Naive thymus-derived CD8-positive, alpha-beta T cell (primary cell): ENCODE data around the gene RHBDL1. TPM values are rescaled to one million over a fixed set of nuclear protein-coding genes. Genes with fewer than 3 reads are reported as not detected.

ENCODE experiments used
- ATAC-seq, 2 donors: fragments of 150-1000 bp; cut with Tn5 transposase in 1 of 2; sonication (Bioruptor Pico), chemical (Tn5 transposase) in 1 of 2; 1 replicate in 1 of 2; 2 replicates in 1 of 2; pipeline ENCODE4 v1.10.0; 2021; ENCODE audit warnings: mild to moderate bottlenecking in 2 of 2, moderate library complexity in 2 of 2
- POLR2A ChIA-PET: fragments of 350-600 bp; sonication (Branson Sonifier 250); formaldehyde crosslinking; loops from one replicate; lab custom pipeline; 2021; ENCODE audit warnings: antibody characterized with exemption; lab: Charles Lee
- DNase-seq, 10 donors: peaks; one replicate each; pipeline versions ENCODE4 v3.0.0 to v3.0.0-alpha.2; 2020 to 2022
- H3K27ac Mint-ChIP-seq, 10 donors: one replicate each; pipeline ENCODE4 v1.8.0; 2020 to 2022; ENCODE audit warnings: mild to moderate bottlenecking in 10 of 10, mixed read lengths in 10 of 10, moderate library complexity in 4 of 10, inconsistent platforms in 1 of 10
- H3K27me3 Mint-ChIP-seq, 5 donors: one replicate each; pipeline ENCODE4 v1.8.0; 2021 to 2022; ENCODE audit warnings: mixed read lengths in 5 of 5
- H3K36me3 Mint-ChIP-seq, 3 donors: one replicate each; pipeline ENCODE4 v1.8.0; 2020 to 2022; ENCODE audit warnings: mixed read lengths in 3 of 3, mild to moderate bottlenecking in 2 of 3, inconsistent platforms in 1 of 3
- H3K4me1 Mint-ChIP-seq, 4 donors: one replicate each; pipeline ENCODE4 v1.8.0; 2021 to 2022; ENCODE audit warnings: mixed read lengths in 4 of 4
- H3K4me3 Mint-ChIP-seq, 10 donors: one replicate each; pipeline ENCODE4 v1.8.0; 2020 to 2022; ENCODE audit warnings: mild to moderate bottlenecking in 10 of 10, mixed read lengths in 10 of 10, moderate library complexity in 6 of 10, inconsistent platforms in 1 of 10
- H3K9me3 Mint-ChIP-seq, 9 donors: one replicate each; pipeline ENCODE4 v1.8.0; 2020 to 2022; ENCODE audit warnings: mixed read lengths in 9 of 9, mild to moderate bottlenecking in 3 of 9, inconsistent platforms in 1 of 9, moderate library complexity in 1 of 9
- polyA plus RNA-seq, 3 donors: library from polyadenylated mRNA; unstranded; fragments of 300-500 nt; fragmentation: Illumina TruSeq; gene quantifications; one replicate each; pipeline ENCODE4 v1.2.3, GENCODE V29; 2021
- total RNA-seq, 8 experiments: library from RNA in 2 of 8; stranded (reverse) in 2 of 8; gene quantifications; one replicate each; pipeline ENCODE4 v1.2.3 and lab custom pipeline; 2021 to 2026

RHBDL1 gene
- total and polyA plus RNA-seq, 5 experiments from 2014 or later = 1.3 to 1.4 TPM; not detected in 3

GRCh38 chr16:698911-699671 is 23.6 kb downstream of the RHBDL1 start:
- Mint-ChIP-seq H3K27ac (no peak overlapping the region), H3K27me3 (peaks cover 4 to 13% (median 7%) of the 10 kb centered on the region in 5 donors), H3K9me3 (no peaks in the 10 kb centered on the region), H3K4me1 (peaks cover 7 to 38% (median 11%) of the 10 kb centered on the region in 4 donors), H3K4me3 (peak overlapping the region in 8 of 10 donors; percentile 6 to 69 (median 38)), H3K36me3 (no peaks in the 10 kb centered on the region)
- DNase-seq (no peak), ATAC-seq (no peak)
- POLR2A ChIA-PET = interaction anchor here (0.7 to 1.7 kb wide), 6 partner anchors 9 to 89 kb away, joined by 3 to 5 read pairs (median 4); partner anchors contain the start of genes CCDC78, CHTF18, HAGHL and RPUSD1

GRCh38 chr16:700684-701584 is 25.5 kb downstream of the RHBDL1 start:
- peak; percentile 70 to 85 for ATAC-seq
- H3K27ac Mint-ChIP-seq = no peak overlapping the region
- H3K4me3 Mint-ChIP-seq = peak overlapping the region in 2 of 10 donors; percentile 14 to 19
- peaks cover 4 to 21% (median 7%) of the 10 kb centered on the region in 5 donors for H3K27me3 Mint-ChIP-seq
- POLR2A ChIA-PET = interaction anchor here (1.2 to 1.5 kb wide), 2 partner anchors 15 to 20 kb away, joined by 4 to 5 read pairs; partner anchors contain the start of gene ANTKMT
- no peaks in the 10 kb centered on the region for H3K36me3 Mint-ChIP-seq
- peaks cover 2 to 29% (median 6%) of the 10 kb centered on the region in 4 donors for H3K4me1 Mint-ChIP-seq
- H3K9me3 Mint-ChIP-seq = no peaks in the 10 kb centered on the region
- DNase-seq = peak in 8 of 10 donors; percentile 33 to 79 (median 62)

GRCh38 chr16:702341-702740 is 26.9 kb downstream of the RHBDL1 start:
- no peaks in the 10 kb centered on the region for H3K9me3 Mint-ChIP-seq
- ATAC-seq = no peak
- peaks cover 4 to 33% (median 13%) of the 10 kb centered on the region in 5 donors for H3K27me3 Mint-ChIP-seq
- no peak overlapping the region for H3K27ac Mint-ChIP-seq
- H3K4me1 Mint-ChIP-seq = peaks cover 0 to 30% (median 6%) of the 10 kb centered on the region in 4 donors
- peaks cover 0 to 2% (median 0%) of the 10 kb centered on the region in 3 donors for H3K36me3 Mint-ChIP-seq
- POLR2A ChIA-PET = interaction anchor here (1.3 to 1.6 kb wide), 3 partner anchors 12 to 19 kb away, joined by 3 to 5 read pairs (median 3); partner anchors contain the start of genes ANTKMT and WDR24
- DNase-seq = no peak
- no peak overlapping the region for H3K4me3 Mint-ChIP-seq

GRCh38 chr16:703406-703805 is 27.9 kb downstream of the RHBDL1 start:
- POLR2A ChIA-PET = interaction anchor here (0.6 to 2.0 kb wide), 4 partner anchors 8 to 25 kb away, joined by 3 to 19 read pairs (median 3); no protein-coding TSS in a partner anchor
- no peak for DNase-seq
- Mint-ChIP-seq H3K4me1 (peaks cover 0 to 29% (median 8%) of the 10 kb centered on the region in 4 donors), H3K27me3 (peaks cover 9 to 41% (median 21%) of the 10 kb centered on the region in 5 donors), H3K27ac (no peak overlapping the region), H3K9me3 (no peaks in the 10 kb centered on the region), H3K4me3 (no peak overlapping the region), H3K36me3 (peaks cover 0 to 4% (median 0%) of the 10 kb centered on the region in 3 donors)
- ATAC-seq = no peak

- no peak for ATAC-seq
- H3K4me1 Mint-ChIP-seq = peaks cover 0 to 27% (median 8%) of the 10 kb centered on the region in 4 donors
- no peaks in the 10 kb centered on the region for H3K9me3 Mint-ChIP-seq
- POLR2A ChIA-PET = interaction anchor here (0.5 to 2.0 kb wide), 4 partner anchors 9 to 277 kb away, joined by 3 to 19 read pairs (median 3); partner anchors contain the start of gene SOX8
- H3K36me3 Mint-ChIP-seq = peaks cover 0 to 4% (median 0%) of the 10 kb centered on the region in 3 donors
- no peak overlapping the region for H3K4me3 Mint-ChIP-seq
- no peak overlapping the region for H3K27ac Mint-ChIP-seq
- peaks cover 10 to 48% (median 23%) of the 10 kb centered on the region in 5 donors for H3K27me3 Mint-ChIP-seq
- no peak for DNase-seq
These were observed 28.6 kb downstream of the RHBDL1 start for GRCh38 chr16:704047-704446.

- no peaks in the 10 kb centered on the region for H3K9me3 Mint-ChIP-seq
- H3K36me3 Mint-ChIP-seq = peaks cover 0 to 4% (median 0%) of the 10 kb centered on the region in 3 donors
- H3K27ac Mint-ChIP-seq = no peak overlapping the region
- ATAC-seq (no peak), DNase-seq (no peak)
- peak overlapping the region in 4 of 10 donors; percentile 32 to 54 (median 39) for H3K4me3 Mint-ChIP-seq
- peaks cover 10 to 55% (median 23%) of the 10 kb centered on the region in 5 donors for H3K27me3 Mint-ChIP-seq
- peaks cover 0 to 19% (median 7%) of the 10 kb centered on the region in 4 donors for H3K4me1 Mint-ChIP-seq
- POLR2A ChIA-PET = interaction anchor here (0.5 to 2.0 kb wide), 3 partner anchors 8 to 23 kb away, joined by 3 to 19 read pairs (median 3); no protein-coding TSS in a partner anchor
These were observed 29.3 kb downstream of the RHBDL1 start for GRCh38 chr16:704552-705380.

GRCh38 chr16:705431-706188 is 30.1 kb downstream of the RHBDL1 start, which contains the start of gene FBXL16:
Gene FBXL16, minus strand, starts transcription at chr16:705801. Its CDS starts 8,396 bp downstream, at chr16:697405.
- Mint-ChIP-seq H3K27ac (peak within 1 kb of the TSS in 1 of 10 donors; percentile 13), H3K36me3 (peaks cover 0 to 4% (median 0%) of the 10 kb centered on the region in 3 donors), H3K27me3 (peaks cover 10 to 63% (median 23%) of the 10 kb centered on the region in 5 donors), H3K4me1 (peaks cover 0 to 17% (median 7%) of the 10 kb centered on the region in 4 donors), H3K4me3 (peak within 1 kb of the TSS in 8 of 10 donors; percentile 7 to 55 (median 34)), H3K9me3 (no peaks in the 10 kb centered on the region)
- no peak for DNase-seq
- ATAC-seq = peak in 1 of 2 donors; percentile 23
- POLR2A ChIA-PET = interaction anchor here (1.4 kb wide), 1 partner anchor 9 kb away, joined by 4 read pairs; no protein-coding TSS in a partner anchor

GRCh38 chr16:706189-707061 is 31.0 kb downstream of the RHBDL1 start:
- H3K4me3 Mint-ChIP-seq = peak overlapping the region in 8 of 10 donors; percentile 7 to 55 (median 34)
- DNase-seq (no peak), ATAC-seq (peak in 1 of 2 donors; percentile 32)
- POLR2A ChIA-PET = interaction anchor here (1.4 to 21.0 kb wide), 3 partner anchors 10 to 28 kb away, joined by 3 to 411 read pairs (median 4); partner anchors contain the start of genes CCDC78, CIAO3 and HAGHL
- peaks cover 0 to 4% (median 0%) of the 10 kb centered on the region in 3 donors for H3K36me3 Mint-ChIP-seq
- no peaks in the 10 kb centered on the region for H3K9me3 Mint-ChIP-seq
- peaks cover 0 to 14% (median 7%) of the 10 kb centered on the region in 4 donors for H3K4me1 Mint-ChIP-seq
- H3K27ac Mint-ChIP-seq = peak overlapping the region in 1 of 10 donors; percentile 13
- H3K27me3 Mint-ChIP-seq = peaks cover 10 to 68% (median 23%) of the 10 kb centered on the region in 5 donors

- Mint-ChIP-seq H3K4me1 (peaks cover 0 to 12% (median 7%) of the 10 kb centered on the region in 4 donors), H3K36me3 (peaks cover 0 to 4% (median 0%) of the 10 kb centered on the region in 3 donors), H3K4me3 (peak overlapping the region in 1 of 10 donors; percentile 45), H3K9me3 (no peaks in the 10 kb centered on the region), H3K27me3 (peaks cover 10 to 68% (median 22%) of the 10 kb centered on the region in 5 donors), H3K27ac (no peak overlapping the region)
- POLR2A ChIA-PET = interaction anchor here (1.5 to 21.0 kb wide), 2 partner anchors 9 to 28 kb away, joined by 3 to 411 read pairs; partner anchors contain the start of genes CCDC78, CIAO3 and HAGHL
- ATAC-seq = no peak
- DNase-seq = no peak
These were observed 31.6 kb downstream of the RHBDL1 start for GRCh38 chr16:707062-707538.
